H9 (cell line): ENCODE data around the gene COL27A1. TPM values are rescaled to one million over a fixed set of nuclear protein-coding genes. Genes with fewer than 3 reads are reported as not detected.

Experiments used
- DNase-seq: peaks from one replicate; pipeline ENCODE4 v3.0.0-alpha.2; 2017
- H2AFZ ChIP-seq: one replicate; pipeline ENCODE4 v1.6.1; 2013; ENCODE audit warnings: mild to moderate bottlenecking, low read length, control low read depth, moderate library complexity
- H2AK5ac ChIP-seq: 2 replicates; pipeline ENCODE4 v1.6.1; 2013; ENCODE audit warnings: low read length, control low read depth, mixed read lengths; ENCODE audit not compliant: insufficient read length
- H2BK120ac ChIP-seq: one replicate; pipeline ENCODE4 v1.6.1; 2013; ENCODE audit warnings: low read depth, mild to moderate bottlenecking, low read length, control low read depth, inconsistent platforms; ENCODE audit not compliant: poor library complexity, severe bottlenecking
- H2BK12ac ChIP-seq: 2 replicates; pipeline ENCODE4 v1.6.1; 2013; ENCODE audit warnings: low read length, control low read depth, mixed read lengths, low read depth; ENCODE audit not compliant: insufficient read length
- H2BK15ac ChIP-seq: 2 replicates; pipeline ENCODE4 v1.6.1; 2013; ENCODE audit warnings: low read depth, low read length, control low read depth
- H2BK20ac ChIP-seq: one replicate; pipeline ENCODE4 v1.6.1; 2013; ENCODE audit warnings: low read depth, mild to moderate bottlenecking, low read length, control low read depth, inconsistent platforms; ENCODE audit not compliant: poor library complexity, severe bottlenecking
- H2BK5ac ChIP-seq: 2 replicates; pipeline ENCODE4 v1.6.1; 2013; ENCODE audit warnings: low read length, control low read depth, mixed read lengths; ENCODE audit not compliant: insufficient read length
- H3K14ac ChIP-seq: 2 replicates; pipeline ENCODE4 v1.6.1; 2013; ENCODE audit warnings: low read length, control low read depth; ENCODE audit not compliant: insufficient read depth
- H3K18ac ChIP-seq: 2 replicates; pipeline ENCODE4 v1.6.1; 2013; ENCODE audit warnings: low read depth, mild to moderate bottlenecking, mixed read lengths, low read length, control low read depth; ENCODE audit not compliant: insufficient read length
- H3K23ac ChIP-seq: 2 replicates; pipeline ENCODE4 v1.6.1; 2013; ENCODE audit warnings: low read length, control low read depth, mixed read lengths, low read depth; ENCODE audit not compliant: insufficient read length
- H3K23me2 ChIP-seq: 2 replicates; pipeline ENCODE4 v1.6.1; 2013; ENCODE audit warnings: low read depth, mild to moderate bottlenecking, mixed read lengths, low read length, control low read depth; ENCODE audit not compliant: insufficient read length, poor library complexity, severe bottlenecking
- H3K27ac ChIP-seq: 2 replicates; pipeline ENCODE4 v1.5.1; 2013; ENCODE audit warnings: low read length, control low read depth, mixed read lengths, low read depth; ENCODE audit not compliant: insufficient read length
- H3K27me3 ChIP-seq: 2 replicates; pipeline ENCODE4 v1.6.1; 2013; ENCODE audit warnings: low read length, control low read depth, inconsistent platforms; ENCODE audit not compliant: insufficient read depth
- H3K4ac ChIP-seq: 2 replicates; pipeline ENCODE4 v1.6.1; 2013; ENCODE audit warnings: low read depth, mild to moderate bottlenecking, control low read depth, inconsistent platforms, low read length, moderate library complexity
- H3K4me1 ChIP-seq: 2 replicates; pipeline ENCODE4 v1.6.1; 2013; ENCODE audit warnings: low read length, control low read depth, inconsistent platforms; ENCODE audit not compliant: insufficient read depth
- H3K4me2 ChIP-seq: 2 replicates; pipeline ENCODE4 v1.6.1; 2013; ENCODE audit warnings: low read length, control low read depth, mixed read lengths; ENCODE audit not compliant: insufficient read length, insufficient read depth
- H3K56ac ChIP-seq: 2 replicates; pipeline ENCODE4 v1.6.1; 2013; ENCODE audit warnings: low read depth, mild to moderate bottlenecking, mixed read lengths, low read length, control low read depth; ENCODE audit not compliant: insufficient read length
- H3K79me1 ChIP-seq: 2 replicates; pipeline ENCODE4 v1.6.1; 2013; ENCODE audit warnings: low read depth, mild to moderate bottlenecking, moderate library complexity, low read length, control low read depth, inconsistent platforms; ENCODE audit not compliant: insufficient read depth, poor library complexity, severe bottlenecking
- H3K79me2 ChIP-seq: 2 replicates; pipeline ENCODE4 v1.6.1; 2013; ENCODE audit warnings: low read length, control low read depth, inconsistent platforms; ENCODE audit not compliant: insufficient read depth
- H3K9ac ChIP-seq: 2 replicates; pipeline ENCODE4 v1.6.1; 2013; ENCODE audit warnings: low read length, control low read depth, mixed read lengths; ENCODE audit not compliant: insufficient read length; ENCODE audit errors: extremely low read depth
- H3K9me3 ChIP-seq: one replicate; pipeline ENCODE4 v1.6.1; 2013; ENCODE audit warnings: low read depth, low read length, inconsistent platforms; ENCODE audit not compliant: control insufficient read depth
- H3T11ph ChIP-seq: one replicate; pipeline ENCODE4 v1.6.1; 2013; ENCODE audit warnings: mild to moderate bottlenecking, low read length, control low read depth, inconsistent platforms
- H4K20me1 ChIP-seq: one replicate; pipeline ENCODE4 v1.6.1; 2013; ENCODE audit not compliant: control insufficient read depth, insufficient read length, insufficient read depth
- H4K5ac ChIP-seq: 2 replicates; pipeline ENCODE4 v1.6.1; 2013; ENCODE audit warnings: low read depth, mild to moderate bottlenecking, mixed read lengths, low read length, control low read depth; ENCODE audit not compliant: insufficient read length
- H4K8ac ChIP-seq: replicated peaks from 2 replicates; pipeline ENCODE4 v1.6.1; 2013; ENCODE audit warnings: low read length, control low read depth, mixed read lengths, low read depth; ENCODE audit not compliant: insufficient read length
- H4K91ac ChIP-seq: 2 replicates; pipeline ENCODE4 v1.6.1; 2013; ENCODE audit warnings: low read depth, mild to moderate bottlenecking, moderate library complexity, mixed read lengths, low read length, control low read depth; ENCODE audit not compliant: insufficient read length
- H3K27ac Mint-ChIP-seq, 3 experiments: 2 replicates in 2 of 3; 3 replicates in 1 of 3; pipeline ENCODE4 v1.8.0; 2020 to 2021; ENCODE audit warnings: mixed read lengths in 3 of 3, mild to moderate bottlenecking in 1 of 3, moderate library complexity in 1 of 3
- H3K27me3 Mint-ChIP-seq: 2 replicates; pipeline ENCODE4 v1.8.0; 2021; ENCODE audit warnings: low read depth, mild to moderate bottlenecking, moderate library complexity, mixed read lengths
- H3K36me3 Mint-ChIP-seq, 3 experiments: 2 replicates in 2 of 3; 3 replicates in 1 of 3; pipeline ENCODE4 v1.8.0; 2020 to 2021; ENCODE audit warnings: low read depth in 3 of 3, mixed read lengths in 3 of 3; ENCODE audit not compliant: insufficient read depth in 1 of 3
- H3K4me1 Mint-ChIP-seq, 2 experiments: 2 replicates each; pipeline ENCODE4 v1.8.0; 2020; ENCODE audit warnings: mixed read lengths in 2 of 2
- H3K4me3 Mint-ChIP-seq, 2 experiments: 2 replicates in 1 of 2; 3 replicates in 1 of 2; pipeline ENCODE4 v1.8.0; 2020 to 2021; ENCODE audit warnings: mild to moderate bottlenecking in 2 of 2, mixed read lengths in 2 of 2, moderate library complexity in 1 of 2
- H3K9me3 Mint-ChIP-seq, 2 experiments: 2 replicates in 1 of 2; 3 replicates in 1 of 2; pipeline ENCODE4 v1.8.0; 2020; ENCODE audit warnings: mild to moderate bottlenecking in 2 of 2, mixed read lengths in 2 of 2, moderate library complexity in 1 of 2
- CTCF ChIP-seq: fragments of 200-600 bp; sonication (generic); conservative IDR thresholded peaks from 3 replicates; pipeline ENCODE4 v1.8.0; 2021; ENCODE audit warnings: antibody characterized with exemption, mild to moderate bottlenecking
- WGBS: extraction: QIAGEN DNeasy Blood & Tissue Kit; methylation state at CpG from one replicate; pipeline ENCODE4 v1.1.7; 2013; ENCODE audit warnings: missing lambda C conversion rate, low lambda C conversion rate, mixed read lengths; ENCODE audit not compliant: insufficient read length; ENCODE audit errors: extremely low coverage; 5-methylcytosine and 5-hydroxymethylcytosine counted together
- total RNA-seq: library from RNA; stranded (reverse); gene quantifications from 2 replicates; pipeline ENCODE4 v1.2.1, GENCODE V29; 2021

The COL27A1 gene
- total RNA-seq, 1 experiment from 2014 or later: 17.9 TPM

- H3K27me3 ChIP-seq: no peaks in the 10 kb centered on the region
- no peak overlapping the region for H2BK5ac ChIP-seq
- H3K27me3 Mint-ChIP-seq: no peaks in the 10 kb centered on the region; the same call in 1 of the 2 replicates
Observed at GRCh38 chr9:114247077-114247476, 91.7 kb downstream of the COL27A1 start.

More at GRCh38 chr9:114247077-114247476, 91.7 kb downstream of the COL27A1 start:
- Mint-ChIP-seq H3K9me3 (no peaks in the 10 kb centered on the region), H3K4me1 (peaks cover 4 to 15% of the 10 kb centered on the region in 2 experiments), H3K27ac (no peak overlapping the region), H3K36me3 (peaks cover 0 to 11% (median 0%) of the 10 kb centered on the region in 3 experiments; a peak in 1 of 7 replicates), H3K4me3 (no peak overlapping the region)
- H3K9me3 ChIP-seq: no peaks in the 10 kb centered on the region
- no peak overlapping the region for H4K8ac ChIP-seq
- H2BK15ac ChIP-seq: no peak overlapping the region
- H3K18ac ChIP-seq: no peak overlapping the region
- H3K4ac ChIP-seq: no peak overlapping the region
- no peak for DNase-seq
- H2AFZ ChIP-seq: no peak overlapping the region
- no peak overlapping the region for H3K23ac ChIP-seq
- H2AK5ac ChIP-seq: no peak overlapping the region
- H3T11ph ChIP-seq: no peak overlapping the region
- H3K56ac ChIP-seq: no peak overlapping the region
- H4K91ac ChIP-seq: no peak overlapping the region
- H3K79me2 ChIP-seq: no peaks in the 10 kb centered on the region
- no peak for TF ChIP-seq CTCF
- H2BK12ac ChIP-seq: no peak overlapping the region
- H4K5ac ChIP-seq: no peak overlapping the region
- no peaks in the 10 kb centered on the region for H3K23me2 ChIP-seq
- no peak overlapping the region for H3K4me2 ChIP-seq
- H2BK20ac ChIP-seq: no peak overlapping the region
- H3K79me1 ChIP-seq: no peaks in the 10 kb centered on the region
- no peak overlapping the region for H3K14ac ChIP-seq
- H3K9ac ChIP-seq: no peak overlapping the region
- H2BK120ac ChIP-seq: no peak overlapping the region
- H3K4me1 ChIP-seq: no peaks in the 10 kb centered on the region
- H3K27ac ChIP-seq: no peak overlapping the region
- H4K20me1 ChIP-seq: no peaks in the 10 kb centered on the region
- WGBS: no CpG with 5 or more reads among the region's 2 CpGs
